Measurements from ENCODE around the gene LRTM1. TPM values are rescaled to one million over a fixed set of nuclear protein-coding genes. Genes with fewer than 3 reads are reported as not detected.

LRTM1 gene
- total RNA-seq, 1 donor from 2014 or later: not detected

GRCh38 chr3:54873059-54874010, 54.5 kb downstream of the LRTM1 start:
- H3K27ac Mint-ChIP-seq (ENCODE audit: unreplicated experiment): no peak overlapping the region
- TF ChIP-seq CTCF (IDR thresholded peaks at IDR 0.05; ENCODE audit: unreplicated experiment): no peak
- DNase-seq (ENCODE audit: low spot score): no peak
- H3K4me3 Mint-ChIP-seq (ENCODE audit: unreplicated experiment): no peak overlapping the region
- peaks cover 20% of the 10 kb centered on the region for H3K4me1 Mint-ChIP-seq (ENCODE audit: unreplicated experiment)
- H3K27me3 Mint-ChIP-seq (ENCODE audit: unreplicated experiment): no peaks in the 10 kb centered on the region
- H3K36me3 Mint-ChIP-seq (ENCODE audit: low read depth, unreplicated experiment): no peaks in the 10 kb centered on the region
- no peaks in the 10 kb centered on the region for H3K9me3 Mint-ChIP-seq (ENCODE audit: unreplicated experiment)

- H3K9me3 Mint-ChIP-seq (ENCODE audit: unreplicated experiment): no peaks in the 10 kb centered on the region
- no peaks in the 10 kb centered on the region for H3K27me3 Mint-ChIP-seq (ENCODE audit: unreplicated experiment)
- no peak overlapping the region for H3K4me3 Mint-ChIP-seq (ENCODE audit: unreplicated experiment)
- H3K4me1 Mint-ChIP-seq (ENCODE audit: unreplicated experiment): peaks cover 20% of the 10 kb centered on the region
- no peaks in the 10 kb centered on the region for H3K36me3 Mint-ChIP-seq (ENCODE audit: low read depth, unreplicated experiment)
- no peak for TF ChIP-seq CTCF (IDR thresholded peaks at IDR 0.05; ENCODE audit: unreplicated experiment)
- no peak for DNase-seq (ENCODE audit: low spot score)
- no peak overlapping the region for H3K27ac Mint-ChIP-seq (ENCODE audit: unreplicated experiment)
Observed at GRCh38 chr3:54871867-54872266, 56.0 kb downstream of the LRTM1 start.

- TF ChIP-seq CTCF (IDR thresholded peaks at IDR 0.05; ENCODE audit: unreplicated experiment): no peak
- Mint-ChIP-seq H3K27ac (ENCODE audit: unreplicated experiment) (no peak overlapping the region), H3K9me3 (ENCODE audit: unreplicated experiment) (no peaks in the 10 kb centered on the region), H3K4me3 (ENCODE audit: unreplicated experiment) (no peak overlapping the region), H3K4me1 (ENCODE audit: unreplicated experiment) (peaks cover 12% of the 10 kb centered on the region), H3K27me3 (ENCODE audit: unreplicated experiment) (no peaks in the 10 kb centered on the region), H3K36me3 (ENCODE audit: low read depth, unreplicated experiment) (no peaks in the 10 kb centered on the region)
- no peak for DNase-seq (ENCODE audit: low spot score)
Observed at GRCh38 chr3:54870423-54870822, 57.4 kb downstream of the LRTM1 start.

Measured in endothelial cell (in vitro differentiated cells).